Pancreas (tissue), 10 donors: ENCODE measurements around the gene LYRM9. TPM values are rescaled to one million over a fixed set of nuclear protein-coding genes. Genes with fewer than 3 reads are reported as not detected.
"Not testable (repeated sequence)": the region's sequence is repeated elsewhere in the genome, so short reads cannot be mapped to it uniquely, and the experiment has no call there.

Experiments
- ATAC-seq, 4 donors: fragments of 200-7000 bp; cut with Tn5 transposase; one replicate each; pipeline versions ENCODE4 v1.8.0 to v1.9.1; 2020; ENCODE audit warnings: mild to moderate bottlenecking in 4 of 4, moderate library complexity in 4 of 4
- DNase-seq, 6 donors: peaks; one replicate each; pipeline ENCODE4 v3.0.0-alpha.2; 2020
- FAIRE-seq: peaks from 2 replicates; lab custom pipeline; 2012; peaks lifted over from hg19 to GRCh38; lab: Jason Lieb, UNC
- H3K27ac ChIP-seq, 4 donors: fragments of 200-600 bp; sonication (generic); 1 replicate in 3 of 4; 2 replicates in 1 of 4; pipeline versions ENCODE4 v1.5.0 to v1.8.0; 2020
- H3K27me3 ChIP-seq, 4 donors: fragments of 200-600 bp; one replicate each; pipeline ENCODE4 v1.8.0; 2021
- H3K36me3 ChIP-seq, 3 donors: fragments of 200-600 bp; sonication (generic) in 1 of 3; one replicate each; pipeline versions ENCODE4 v1.5.0 to v1.8.0; 2020 to 2021
- H3K4me1 ChIP-seq, 3 donors: fragments of 200-600 bp; one replicate each; pipeline ENCODE4 v1.8.0; 2021
- H3K4me3 ChIP-seq, 4 donors: fragments of 200-600 bp; sonication (generic) in 2 of 4; one replicate each; pipeline versions ENCODE4 v1.5.0 to v1.8.0; 2020 to 2021
- H3K9me3 ChIP-seq, 4 donors: fragments of 200-600 bp; one replicate each; pipeline ENCODE4 v1.8.0; 2021
- WGBS, 2 donors: extraction: QIAGEN DNeasy Blood & Tissue Kit; methylation state at CpG; one replicate each; pipeline ENCODE4 v1.1.7; 2013; 5-methylcytosine and 5-hydroxymethylcytosine counted together
- intact Hi-C, 3 donors: fragments of 100-400 bp; cut with DNase I; formaldehyde crosslinking; loops; one replicate each; pipeline versions ENCODE4 v1.11.1 to v1.14.2; 2022
- polyA plus RNA-seq, 2 donors: library from polyadenylated mRNA; stranded (reverse); fragments of 200-250 nt; gene quantifications; one replicate each; pipeline ENCODE4 v1.2.3, GENCODE V29; 2013
- total RNA-seq, 6 donors: library from RNA; stranded (reverse); fragmentation: NEBNext Ultra II Directional in 4 of 6; extraction: Animal tissue kit (Norgen Biotek cat#: 25700) in 4 of 6; gene quantifications; one replicate each; pipeline versions ENCODE4 v1.2.1 to v1.2.4, GENCODE V29; 2021 to 2023
- TF ChIP-seq, protein P1 (sequence below), 4 donors: fragments of 200-600 bp; sonication (generic) in 3 of 4; IDR thresholded peaks; one replicate each; pipeline versions ENCODE4 v1.5.0 to v1.8.0; 2021; ENCODE audit warnings: antibody characterized with exemption in 4 of 4
- donor health status: healthy with polysubstance abuse.
- donor health status: DM: no; HTN: no; CAD: no; lungs with moderate emphysema.
- donor health status: DM: no; HTN: no; CAD: no.
- donor health status: control.
- donor health status: control.
- donor health status: Bipolar disorder and iron deficiency.
- donor health status: DM: yes; HTN: yes; CAD: no.
- donor health status: DM: no; HTN: no; CAD: no.
- donor health status: DM: no; HTN: no; CAD: no.
- donor health status: DM: yes; HTN: yes; CAD: no.

LYRM9 gene
- total and polyA plus RNA-seq, 8 donors = 4.8 to 17.7 (median 9.8) TPM

DNA sequence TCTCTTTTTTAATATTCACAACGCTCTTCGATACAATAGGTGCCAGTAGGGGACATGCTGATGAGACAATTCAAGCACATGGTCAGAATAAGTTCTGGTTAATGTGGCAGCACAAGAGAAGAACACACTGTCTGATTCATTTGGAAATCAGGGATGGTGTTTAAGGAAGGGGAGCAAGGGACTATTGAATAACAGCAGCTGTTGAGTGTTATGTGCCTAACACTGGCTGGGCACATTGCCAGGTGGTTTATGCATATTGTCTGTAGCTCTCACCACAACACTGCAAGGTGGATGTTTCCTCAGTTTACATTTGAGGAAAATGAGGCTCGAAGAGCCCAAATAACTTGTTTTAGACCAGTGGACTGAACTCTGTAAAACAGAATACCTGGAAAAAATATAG lies 44.2 kb downstream of the LYRM9 start:
- TF ChIP-seq, protein P1, sequence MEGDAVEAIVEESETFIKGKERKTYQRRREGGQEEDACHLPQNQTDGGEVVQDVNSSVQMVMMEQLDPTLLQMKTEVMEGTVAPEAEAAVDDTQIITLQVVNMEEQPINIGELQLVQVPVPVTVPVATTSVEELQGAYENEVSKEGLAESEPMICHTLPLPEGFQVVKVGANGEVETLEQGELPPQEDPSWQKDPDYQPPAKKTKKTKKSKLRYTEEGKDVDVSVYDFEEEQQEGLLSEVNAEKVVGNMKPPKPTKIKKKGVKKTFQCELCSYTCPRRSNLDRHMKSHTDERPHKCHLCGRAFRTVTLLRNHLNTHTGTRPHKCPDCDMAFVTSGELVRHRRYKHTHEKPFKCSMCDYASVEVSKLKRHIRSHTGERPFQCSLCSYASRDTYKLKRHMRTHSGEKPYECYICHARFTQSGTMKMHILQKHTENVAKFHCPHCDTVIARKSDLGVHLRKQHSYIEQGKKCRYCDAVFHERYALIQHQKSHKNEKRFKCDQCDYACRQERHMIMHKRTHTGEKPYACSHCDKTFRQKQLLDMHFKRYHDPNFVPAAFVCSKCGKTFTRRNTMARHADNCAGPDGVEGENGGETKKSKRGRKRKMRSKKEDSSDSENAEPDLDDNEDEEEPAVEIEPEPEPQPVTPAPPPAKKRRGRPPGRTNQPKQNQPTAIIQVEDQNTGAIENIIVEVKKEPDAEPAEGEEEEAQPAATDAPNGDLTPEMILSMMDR (IDR thresholded peaks at IDR 0.05) = no peak
- 90% methylated on average over 3 of the region's 3 CpGs for WGBS, 2 donors
- H3K27ac ChIP-seq = no peak overlapping the region
- intact Hi-C loops = no loop called here
- FAIRE-seq (no peak), ATAC-seq (no peak), DNase-seq (no peak)
- H3K27me3 ChIP-seq = no peaks in the 10 kb centered on the region
- no peak overlapping the region for H3K4me3 ChIP-seq
- H3K36me3 ChIP-seq = no peaks in the 10 kb centered on the region
- peaks cover 0 to 5% (median 3%) of the 10 kb centered on the region in 3 donors for H3K4me1 ChIP-seq
- H3K9me3 ChIP-seq = no peaks in the 10 kb centered on the region

DNA sequence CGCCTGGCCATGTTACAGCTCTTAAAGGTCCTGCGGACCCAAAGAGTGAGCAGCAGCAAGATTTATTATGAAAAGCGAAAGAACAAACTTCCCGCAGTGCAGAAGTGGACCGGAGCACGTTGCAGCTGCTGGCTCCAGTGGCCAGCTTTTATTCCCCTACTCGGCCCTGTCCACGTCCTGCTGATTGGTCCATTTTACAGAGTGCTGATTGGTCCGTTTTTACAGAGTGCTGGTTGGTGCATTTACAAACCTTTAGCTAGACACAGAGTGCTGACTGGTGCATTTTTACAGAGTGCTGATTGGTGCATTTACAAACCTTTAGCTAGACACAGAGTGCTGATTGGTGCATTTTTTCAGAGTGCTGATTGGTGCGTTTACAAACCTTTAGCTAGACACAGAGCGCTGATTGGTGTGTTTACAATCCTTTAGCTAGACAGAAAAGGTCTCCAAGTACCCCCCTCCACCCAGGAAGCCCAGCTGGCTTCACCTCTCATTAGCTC lies 46.3 kb downstream of the LYRM9 start:
- H3K27me3 ChIP-seq, H3K4me1 ChIP-seq, ATAC-seq, H3K9me3 ChIP-seq, H3K36me3 ChIP-seq, FAIRE-seq, intact Hi-C loops, H3K27ac ChIP-seq, H3K4me3 ChIP-seq, DNase-seq: not testable (repeated sequence)
- WGBS, 2 donors = 90 to 97% methylated on average over 11 of the region's 11 CpGs

DNA sequence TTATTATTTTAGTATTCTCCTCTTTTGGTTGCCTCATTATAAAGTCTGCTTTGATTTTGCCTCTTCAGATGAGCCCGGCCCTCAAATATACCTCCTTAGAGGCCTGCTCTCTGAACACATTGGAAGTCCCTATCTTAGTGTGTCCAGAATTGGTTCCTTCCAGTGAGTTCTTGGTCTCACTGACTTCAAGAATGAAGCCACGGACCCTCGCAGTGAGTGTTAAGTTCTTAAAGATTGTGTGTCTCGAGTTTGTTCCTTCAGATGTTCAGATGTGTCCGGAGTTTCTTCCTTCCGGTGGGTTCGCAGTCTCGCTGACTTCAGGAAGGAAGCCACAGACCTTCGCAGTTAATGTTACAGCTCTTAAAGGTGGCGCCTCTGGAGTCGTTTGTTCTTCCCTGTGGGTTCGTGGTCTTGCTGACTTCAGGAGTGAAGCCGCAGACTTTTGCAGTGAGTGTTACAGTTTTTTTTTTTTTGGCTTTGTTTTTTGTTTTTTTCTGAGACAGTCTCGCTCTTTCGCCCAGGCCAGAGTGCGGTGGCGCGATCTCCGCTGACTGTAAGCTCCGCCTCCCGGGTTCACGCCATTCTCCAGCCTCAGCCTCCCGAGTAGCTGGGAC lies 47.0 kb downstream of the LYRM9 start:
- FAIRE-seq = no peak
- DNase-seq = no peak
- no peak overlapping the region for H3K4me3 ChIP-seq
- H3K36me3 ChIP-seq = no peaks in the 10 kb centered on the region
- no peak for ATAC-seq
- peaks cover 0 to 5% (median 3%) of the 10 kb centered on the region in 3 donors for H3K4me1 ChIP-seq
- no peaks in the 10 kb centered on the region for H3K27me3 ChIP-seq
- WGBS, 2 donors = 84 to 88% methylated on average over 23 of the region's 23 CpGs
- TF ChIP-seq, protein P1 (IDR thresholded peaks at IDR 0.05) = no peak
- intact Hi-C loops = no loop called here
- H3K27ac ChIP-seq = no peak overlapping the region
- H3K9me3 ChIP-seq = no peaks in the 10 kb centered on the region

DNA sequence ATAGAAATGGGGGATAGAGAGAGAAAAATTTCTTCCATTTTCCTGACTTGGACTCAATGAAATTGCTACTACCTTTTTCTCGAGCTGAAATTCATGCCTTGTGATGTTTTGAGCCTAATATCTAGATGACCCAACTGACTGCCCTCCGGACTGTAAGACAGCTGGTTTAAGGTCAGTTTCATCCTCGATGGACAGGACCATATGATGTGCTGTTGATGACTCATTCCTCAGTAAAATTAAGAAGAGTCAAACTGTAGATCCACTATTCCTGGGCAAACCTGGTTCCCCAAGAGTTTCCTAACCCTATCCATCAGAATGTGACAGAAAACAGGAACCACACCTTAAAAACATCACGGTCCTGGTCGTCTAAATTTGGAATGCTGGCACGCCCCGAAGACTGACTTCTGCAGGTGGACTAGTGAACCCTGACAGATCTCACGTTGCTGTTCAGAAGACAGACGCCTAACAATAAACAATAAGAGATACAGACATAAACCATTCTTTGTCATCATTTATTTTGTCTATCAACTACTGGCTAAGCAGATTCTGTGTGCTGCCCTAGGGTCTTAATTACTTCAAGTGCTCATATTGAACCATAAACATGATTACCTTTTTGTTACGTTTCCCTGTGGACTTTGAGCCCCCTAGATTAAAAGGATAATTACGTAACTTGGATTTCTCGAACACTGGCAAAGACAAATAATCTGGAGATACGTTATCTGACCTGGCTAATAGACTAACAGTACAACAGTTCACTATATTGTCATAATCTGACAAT lies 47.7 kb downstream of the LYRM9 start:
- Histone ChIP-seq H3K27me3 (no peaks in the 10 kb centered on the region), H3K4me3 (no peak overlapping the region), H3K27ac (no peak overlapping the region), H3K9me3 (no peaks in the 10 kb centered on the region), H3K36me3 (no peaks in the 10 kb centered on the region), H3K4me1 (peaks cover 0 to 7% (median 5%) of the 10 kb centered on the region in 3 donors)
- TF ChIP-seq, protein P1 (IDR thresholded peaks at IDR 0.05) = no peak
- 22 to 29% methylated on average over 13 of the region's 13 CpGs for WGBS, 2 donors
- FAIRE-seq (no peak), DNase-seq (no peak), ATAC-seq (peak in 2 of 4 donors; percentile 40 to 58)
- intact Hi-C loops = no loop called here

DNA sequence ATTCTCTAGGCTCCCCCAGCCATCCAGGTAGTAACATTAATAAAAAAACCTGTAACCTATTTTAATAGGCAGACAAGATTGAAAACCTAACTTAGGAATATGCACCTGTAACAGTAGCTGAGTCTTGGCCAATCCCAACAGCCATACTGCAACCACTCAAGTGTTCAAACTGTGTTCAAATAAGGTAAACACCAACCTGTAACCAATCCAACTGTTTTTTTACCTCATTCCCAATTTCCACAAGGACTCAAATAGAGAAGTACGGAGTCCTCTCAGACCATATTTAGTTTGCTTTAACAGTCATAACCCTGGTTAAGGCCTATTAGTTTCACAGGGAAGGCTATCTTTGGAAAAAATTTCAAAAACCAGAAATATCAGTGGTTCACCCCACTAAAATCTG lies 52.5 kb downstream of the LYRM9 start:
- 58 to 60% methylated on average over 1 of the region's 1 CpG for WGBS, 2 donors
- intact Hi-C loops = no loop called here
- H3K9me3 ChIP-seq = no peaks in the 10 kb centered on the region
- peaks cover 0 to 4% (median under 1%) of the 10 kb centered on the region in 3 donors for H3K4me1 ChIP-seq
- no peak for DNase-seq
- no peak for FAIRE-seq
- H3K36me3 ChIP-seq = no peaks in the 10 kb centered on the region
- no peak overlapping the region for H3K4me3 ChIP-seq
- TF ChIP-seq, protein P1 (IDR thresholded peaks at IDR 0.05) = no peak
- H3K27ac ChIP-seq = no peak overlapping the region
- ATAC-seq = peak in 2 of 4 donors; percentile 15 to 26
- H3K27me3 ChIP-seq = no peaks in the 10 kb centered on the region

DNA sequence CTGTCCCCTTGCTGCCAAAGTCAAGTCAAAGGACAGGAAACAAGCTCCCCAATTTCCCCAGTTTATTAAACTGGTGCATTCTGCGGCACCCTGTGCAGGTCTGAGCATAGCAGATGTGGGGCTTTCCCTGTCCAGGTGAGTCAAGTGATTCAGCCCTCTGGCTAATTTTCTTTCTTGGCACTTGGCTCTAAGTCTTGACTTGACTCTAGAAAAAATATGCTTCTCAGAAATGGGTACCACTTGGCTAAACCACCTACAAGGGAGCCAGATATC lies 52.8 kb downstream of the LYRM9 start:
- H3K4me1 ChIP-seq, intact Hi-C loops, H3K27me3 ChIP-seq, H3K27ac ChIP-seq, H3K4me3 ChIP-seq, DNase-seq, FAIRE-seq, H3K9me3 ChIP-seq, H3K36me3 ChIP-seq: not testable (repeated sequence)
- no CpG with 5 or more reads among the region's 1 CpG for WGBS, 2 donors
- peak; percentile 5 to 62 (median 38) for ATAC-seq

DNA sequence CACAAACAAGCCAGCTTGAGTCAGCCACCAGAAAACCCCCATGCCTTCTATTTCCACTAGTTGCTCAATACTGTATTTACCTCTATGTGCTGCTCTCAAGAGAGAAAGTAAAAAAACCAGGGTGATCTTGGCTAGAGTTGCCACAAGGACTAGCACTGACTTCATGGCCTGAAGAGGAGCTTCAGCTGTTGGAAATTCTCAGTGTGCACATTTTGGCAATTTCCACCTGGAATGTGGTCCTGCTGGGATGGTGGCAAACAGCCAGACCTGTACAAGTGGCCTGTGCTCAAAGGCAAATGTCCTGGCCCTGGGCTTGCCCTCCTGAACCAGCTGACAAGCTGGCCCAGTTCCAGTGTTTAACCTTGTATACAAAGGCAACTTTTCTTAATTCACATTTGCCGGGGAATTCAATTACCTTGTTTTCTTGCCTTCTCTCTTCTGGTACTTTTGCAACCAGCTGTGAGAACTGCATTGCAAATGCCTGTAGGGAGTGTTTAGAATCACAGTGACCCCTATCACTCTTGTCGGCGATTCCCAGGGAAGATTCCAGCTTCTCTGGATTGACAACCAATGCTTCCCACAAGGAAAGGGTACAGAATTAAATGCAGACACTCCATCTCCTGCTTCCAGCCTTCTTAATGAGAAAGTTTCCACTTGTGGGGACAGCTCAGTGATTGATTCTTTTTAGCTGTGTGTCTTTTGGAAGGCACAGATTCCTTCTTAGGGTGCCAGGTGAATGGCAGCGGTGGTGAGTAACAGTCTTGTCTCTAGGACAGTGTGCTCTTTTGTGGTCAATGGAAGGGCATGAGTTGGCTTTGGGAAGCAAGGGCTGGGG lies 53.4 kb downstream of the LYRM9 start:
- H3K36me3 ChIP-seq, FAIRE-seq, intact Hi-C loops, H3K4me3 ChIP-seq, H3K9me3 ChIP-seq, H3K4me1 ChIP-seq, H3K27me3 ChIP-seq: not testable (repeated sequence)
- 5 to 13% methylated on average over 1 of the region's 4 CpGs for WGBS, 2 donors
- DNase-seq = peak in 3 of 6 donors; percentile 37 to 76 (median 55)
- H3K27ac ChIP-seq = peak overlapping the region in 1 of 4 donors; percentile 28
- ATAC-seq = peak; percentile 87 to 94 (median 92)
